ENCODE results near the gene ZNHIT6.
"Not testable (repeated sequence)": the region's sequence is repeated elsewhere in the genome, so short reads cannot be mapped to it uniquely, and the experiment has no call there.

DNA sequence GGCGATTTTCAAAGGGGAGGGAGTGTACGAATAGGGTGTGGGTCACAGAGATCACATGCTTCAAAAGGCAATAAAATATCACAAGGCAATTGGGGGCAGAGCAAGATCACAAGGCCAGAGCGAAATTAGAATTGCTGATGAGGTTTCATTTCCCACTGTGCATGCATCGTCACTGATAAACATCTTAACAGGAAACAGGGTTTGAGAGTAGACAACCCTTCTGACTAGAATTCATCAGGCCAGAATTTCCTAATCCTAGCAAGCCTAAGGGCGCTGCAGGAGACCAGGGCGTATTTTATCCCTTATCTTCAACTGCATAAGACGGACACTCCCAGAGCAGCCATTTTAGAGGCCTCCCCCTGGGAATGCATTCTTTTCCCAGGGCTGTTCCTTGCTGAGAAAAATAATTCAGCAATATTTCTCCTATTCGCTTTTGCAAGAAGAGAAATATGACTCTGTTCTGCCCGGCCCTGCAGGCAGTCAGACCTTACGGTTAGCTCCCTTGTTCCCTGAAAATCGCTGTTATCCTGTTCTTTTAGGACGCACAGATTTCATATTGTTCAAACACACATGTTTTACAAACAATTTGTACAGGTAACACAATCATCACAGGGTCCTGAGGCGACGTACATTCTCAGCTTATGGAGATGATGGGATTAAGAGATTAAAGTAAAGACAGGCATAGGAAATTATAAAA, 6.3 kb upstream of the ZNHIT6 start:
- TF ChIP-seq, protein P1, sequence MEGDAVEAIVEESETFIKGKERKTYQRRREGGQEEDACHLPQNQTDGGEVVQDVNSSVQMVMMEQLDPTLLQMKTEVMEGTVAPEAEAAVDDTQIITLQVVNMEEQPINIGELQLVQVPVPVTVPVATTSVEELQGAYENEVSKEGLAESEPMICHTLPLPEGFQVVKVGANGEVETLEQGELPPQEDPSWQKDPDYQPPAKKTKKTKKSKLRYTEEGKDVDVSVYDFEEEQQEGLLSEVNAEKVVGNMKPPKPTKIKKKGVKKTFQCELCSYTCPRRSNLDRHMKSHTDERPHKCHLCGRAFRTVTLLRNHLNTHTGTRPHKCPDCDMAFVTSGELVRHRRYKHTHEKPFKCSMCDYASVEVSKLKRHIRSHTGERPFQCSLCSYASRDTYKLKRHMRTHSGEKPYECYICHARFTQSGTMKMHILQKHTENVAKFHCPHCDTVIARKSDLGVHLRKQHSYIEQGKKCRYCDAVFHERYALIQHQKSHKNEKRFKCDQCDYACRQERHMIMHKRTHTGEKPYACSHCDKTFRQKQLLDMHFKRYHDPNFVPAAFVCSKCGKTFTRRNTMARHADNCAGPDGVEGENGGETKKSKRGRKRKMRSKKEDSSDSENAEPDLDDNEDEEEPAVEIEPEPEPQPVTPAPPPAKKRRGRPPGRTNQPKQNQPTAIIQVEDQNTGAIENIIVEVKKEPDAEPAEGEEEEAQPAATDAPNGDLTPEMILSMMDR (IDR thresholded peaks at IDR 0.05), result not testable (repeated sequence)
- TF ChIP-seq POLR2A, EP300, POLR2AphosphoS5 (IDR thresholded peaks at IDR 0.05): not testable (repeated sequence)

All from suprapubic skin (tissue), 4 donors.